ENCODE measurements around the gene FLVCR1.
"Not testable (repeated sequence)": the region's sequence is repeated elsewhere in the genome, so short reads cannot be mapped to it uniquely, and the experiment has no call there.

FLVCR1 gene

DNA sequence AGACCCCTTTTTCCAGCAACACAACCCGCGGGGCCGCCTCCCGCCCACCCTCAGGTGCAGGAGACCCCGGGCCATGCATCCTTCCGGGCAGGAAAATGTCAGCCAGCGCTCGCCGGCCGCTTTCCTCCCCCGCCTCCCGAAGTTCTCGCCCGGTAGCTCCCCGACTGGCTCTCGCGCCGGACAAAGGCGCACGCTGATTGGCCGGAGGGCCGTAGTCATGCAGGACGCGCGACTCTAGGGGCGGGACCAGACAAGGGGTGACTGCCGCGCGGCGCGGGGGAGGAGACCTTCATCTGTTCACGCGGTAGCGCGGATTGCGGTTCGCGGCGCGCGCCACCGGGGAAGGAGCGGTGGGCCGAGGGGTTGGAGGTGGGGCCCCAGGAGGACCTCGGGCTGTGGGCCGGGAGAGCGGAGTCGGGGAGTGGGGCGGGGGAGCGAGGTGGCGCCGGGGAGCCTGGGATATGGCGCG is at the start of gene FLVCR1:
Gene FLVCR1 (plus strand): TSS at position 284 of the 469 bp plus-strand sequence. CDS start 178 bp downstream, at position 462.
- DNase-seq (ENCODE audit: low spot score): peak; percentile 99

GRCh38 chr1:212814537-212815334 is 43.3 kb upstream of the FLVCR1 start:
- DNase-seq (ENCODE audit: low spot score): no peak

- DNase-seq (ENCODE audit: low spot score): no peak
Observed at GRCh38 chr1:212816567-212817278, 41.4 kb upstream of the FLVCR1 start.

DNA sequence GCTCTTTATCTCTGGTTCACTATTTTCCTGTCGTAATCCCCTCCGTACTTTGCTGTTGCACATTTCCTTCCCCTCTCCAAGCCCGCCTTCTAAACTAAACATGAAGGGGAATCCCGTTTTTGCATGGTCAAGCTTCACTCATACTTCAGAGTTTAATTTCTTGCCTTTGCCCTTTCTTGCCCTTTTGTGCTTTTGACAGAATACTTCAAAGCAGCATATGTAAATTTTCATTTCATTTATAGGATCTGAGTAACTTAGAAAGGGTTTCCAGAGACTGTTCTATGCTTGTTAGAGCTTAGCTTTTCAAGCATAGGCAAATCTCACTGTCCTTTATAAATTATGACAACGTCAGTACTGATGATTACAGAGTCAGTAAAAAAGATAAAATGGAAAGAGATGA is 38.3 kb upstream of the FLVCR1 start:
- DNase-seq (ENCODE audit: low spot score): no peak

DNA sequence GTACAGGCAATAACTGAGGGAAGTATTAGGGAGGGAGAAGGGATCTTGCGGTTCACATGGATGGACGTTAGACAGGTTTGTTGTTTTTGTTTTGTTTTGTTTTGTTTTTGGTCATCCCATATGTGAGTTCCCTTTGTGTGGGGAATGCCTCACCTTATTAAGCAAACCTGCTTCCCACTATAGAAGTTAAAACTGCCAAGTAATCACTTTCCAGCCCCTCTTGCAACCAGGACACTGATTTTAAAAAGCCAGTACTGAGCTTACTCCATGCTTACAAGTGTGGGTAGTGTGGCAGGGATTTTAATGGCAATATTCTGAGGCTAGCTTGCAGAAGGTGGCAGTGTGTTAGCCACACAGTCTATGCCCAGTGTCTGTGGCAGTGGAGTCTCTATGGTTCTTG is 37.1 kb upstream of the FLVCR1 start:
- DNase-seq (ENCODE audit: low spot score): no peak

GRCh38 chr1:212822956-212823355 is 35.1 kb upstream of the FLVCR1 start:
- no peak for DNase-seq (ENCODE audit: low spot score)

- no peak for DNase-seq (ENCODE audit: low spot score)
Observed at GRCh38 chr1:212824201-212824600, 33.9 kb upstream of the FLVCR1 start.

DNA sequence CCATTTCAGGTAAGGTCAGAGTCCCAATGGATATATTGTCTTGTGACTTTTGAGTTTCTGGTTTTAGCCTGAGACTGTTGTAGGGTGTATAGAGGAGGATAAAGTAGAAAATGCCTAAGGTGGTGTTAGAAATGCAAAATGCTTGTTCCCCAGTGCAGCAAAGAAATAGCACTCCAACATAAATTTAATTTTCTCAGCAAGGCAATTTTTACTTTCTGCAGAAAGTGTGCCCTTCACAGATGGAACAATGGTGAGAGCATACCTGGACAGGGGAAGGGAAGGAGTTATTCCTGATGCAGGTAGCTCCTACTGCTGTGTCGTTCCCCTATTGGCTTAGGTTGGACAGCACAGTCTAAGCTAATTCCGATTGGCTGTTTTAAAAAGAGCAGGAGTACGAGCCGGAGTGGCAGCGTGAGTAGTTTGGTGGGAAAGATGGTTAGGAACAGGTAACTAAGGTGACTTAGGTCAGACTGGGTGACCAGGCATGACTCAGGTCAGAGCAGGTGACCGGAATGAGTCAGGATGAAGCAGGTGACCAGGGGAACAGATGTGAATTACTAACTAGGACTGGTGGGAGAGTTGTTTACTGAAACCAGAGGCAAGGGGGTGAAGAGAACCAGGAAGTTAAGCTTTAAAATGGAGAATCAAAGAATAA is 32.1 kb upstream of the FLVCR1 start:
- DNase-seq (ENCODE audit: low spot score): no peak

GRCh38 chr1:212827171-212827776 is 30.8 kb upstream of the FLVCR1 start:
- no peak for DNase-seq (ENCODE audit: low spot score)

- no peak for DNase-seq (ENCODE audit: low spot score)
Observed at GRCh38 chr1:212827831-212828278, 30.2 kb upstream of the FLVCR1 start.

- no peak for DNase-seq (ENCODE audit: low spot score)
Observed at GRCh38 chr1:212828395-212828794, 29.7 kb upstream of the FLVCR1 start.

- not testable (repeated sequence) for DNase-seq (ENCODE audit: low spot score)
Observed at GRCh38 chr1:212833211-212834207, 24.6 kb upstream of the FLVCR1 start.

DNA sequence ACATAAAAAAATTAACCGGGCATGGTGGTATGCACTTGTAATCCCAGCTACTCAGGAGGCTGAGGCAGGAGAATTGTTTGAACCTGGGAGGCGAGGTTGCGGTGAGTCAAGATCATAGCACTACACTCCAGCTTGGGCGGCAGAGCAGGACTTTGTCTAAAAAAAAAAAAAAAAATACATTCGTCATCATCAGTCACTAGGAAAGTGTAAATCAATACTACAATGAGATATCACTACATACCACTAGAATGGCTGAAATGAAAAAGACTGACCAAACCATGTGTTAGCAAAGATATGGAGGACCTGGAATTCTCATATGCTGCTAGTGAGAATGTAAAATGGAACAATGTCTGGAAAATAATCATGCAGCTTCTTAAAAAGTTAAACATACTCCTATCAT is 19.9 kb upstream of the FLVCR1 start:
- no peak for DNase-seq (ENCODE audit: low spot score)

GRCh38 chr1:212844521-212844920 is 13.6 kb upstream of the FLVCR1 start:
- DNase-seq (ENCODE audit: low spot score): not testable (repeated sequence)

DNA sequence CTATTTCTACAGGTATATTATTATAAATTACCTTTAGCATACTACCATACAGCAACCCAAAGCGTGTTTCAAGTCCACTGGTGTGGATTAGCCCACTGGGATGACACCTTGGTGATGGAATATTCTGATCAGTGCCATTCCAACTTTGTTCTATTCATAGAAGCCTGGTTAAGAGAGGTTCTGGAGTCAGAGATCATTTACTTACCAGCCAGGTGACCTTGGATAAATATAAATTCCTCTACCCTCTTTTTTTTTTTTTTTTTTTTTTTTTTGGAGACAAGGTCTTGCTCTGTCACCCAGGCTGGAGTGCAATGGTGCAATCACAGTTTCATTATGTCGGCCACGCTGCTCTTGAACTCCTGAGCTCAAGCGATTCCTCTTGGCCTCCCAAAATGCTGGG is 10.5 kb upstream of the FLVCR1 start, which contains the start of gene SPATA45:
Gene SPATA45 (minus strand): TSS at position 101 of the 400 bp plus-strand sequence. CDS start 11,500 bp downstream, outside the sequence.
- no peak for DNase-seq (ENCODE audit: low spot score)

GRCh38 chr1:212852105-212852688 is 5.9 kb upstream of the FLVCR1 start:
- peak; percentile 63 for DNase-seq (ENCODE audit: low spot score)

DNA sequence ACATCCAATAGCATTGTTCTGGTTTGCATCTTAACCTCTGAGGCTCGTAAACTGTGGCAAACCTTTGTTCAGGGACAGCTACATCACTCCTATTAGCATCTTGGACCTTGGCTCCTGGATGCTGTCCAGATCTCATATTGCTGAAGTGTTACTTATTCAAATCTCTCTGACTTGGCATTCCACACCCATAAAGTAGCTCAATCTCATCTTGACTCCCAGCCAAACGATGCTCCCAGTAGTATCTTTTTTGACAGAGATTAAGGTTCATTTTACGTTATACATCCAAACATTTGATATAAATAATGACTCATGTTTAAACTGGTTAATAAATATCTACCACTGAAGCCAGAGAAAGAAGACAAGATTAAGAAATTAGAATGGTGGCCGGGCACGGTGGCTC is 4.4 kb upstream of the FLVCR1 start:
- no peak for DNase-seq (ENCODE audit: low spot score)

DNA sequence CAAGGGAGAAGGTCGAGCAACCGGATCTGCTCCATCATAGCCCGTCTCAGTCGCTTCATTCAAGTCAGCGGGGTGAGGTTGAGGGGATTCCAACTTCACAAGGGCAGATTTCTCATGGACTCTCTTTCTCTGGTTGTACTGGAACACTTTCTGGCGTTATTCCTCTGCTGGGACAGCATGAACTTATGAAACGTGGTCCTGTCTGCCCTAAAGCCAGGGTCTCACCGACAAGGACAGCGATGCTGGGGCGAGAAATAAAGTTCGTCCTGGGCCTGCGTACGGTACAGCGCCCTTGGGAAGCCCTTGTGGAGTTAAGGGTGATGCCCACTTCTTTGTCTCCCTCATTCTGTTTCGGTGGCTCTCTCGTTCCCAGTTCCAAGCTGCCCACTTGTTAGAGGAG is 1.3 kb upstream of the FLVCR1 start:
- DNase-seq (ENCODE audit: low spot score): no peak

GRCh38 chr1:212858461-212859265 is 588 bp downstream of the FLVCR1 start:
- DNase-seq (ENCODE audit: low spot score): no peak
